HepG2 (cell line): ENCODE data around the gene PTPRCAP. TPM values are rescaled to one million over a fixed set of nuclear protein-coding genes. Genes with fewer than 3 reads are reported as not detected.
A peak's percentile ranks its signal among the peaks of the same experiment; 100 is the strongest.

Experiments
- ADNP ChIP-seq: sonication (generic); formaldehyde crosslinking; IDR thresholded peaks from 2 replicates; pipeline ENCODE4 v1.4.0; 2020; ENCODE audit warnings: missing genetic modification reagents
- ARNT ChIP-seq: fragments of 450-650 bp; IDR thresholded peaks from 2 replicates; pipeline ENCODE4 v1.6.1; 2017
- ATF1 ChIP-seq: IDR thresholded peaks from 2 replicates; pipeline ENCODE4 v1.6.1; 2016; ENCODE audit warnings: mild to moderate bottlenecking, control low read depth
- ATF7-NPFF ChIP-seq: sonication (generic); formaldehyde crosslinking; IDR thresholded peaks from 2 replicates; pipeline ENCODE4 v1.8.1; 2023; ENCODE audit warnings: mild to moderate bottlenecking, low read depth, missing genetic modification reagents, moderate library complexity
- CHD2 ChIP-seq: IDR thresholded peaks from 2 replicates; pipeline ENCODE4 v1.6.1; 2011; ENCODE audit warnings: low read depth, low read length, improper control_type of control experiment
- HNRNPLL ChIP-seq: fragments of 200-400 bp; formaldehyde crosslinking; IDR thresholded peaks from 2 replicates; pipeline ENCODE4 v1.6.1; 2017; ENCODE audit warnings: mild to moderate bottlenecking, low read depth, low read length; ENCODE audit not compliant: poor library complexity, severe bottlenecking
- KDM2A ChIP-seq: sonication (generic); formaldehyde crosslinking; IDR thresholded peaks from 2 replicates; pipeline ENCODE4 v1.4.0; 2020; ENCODE audit warnings: low read depth, missing genetic modification reagents, borderline replicate concordance
- MYC ChIP-seq: sonication (generic); formaldehyde crosslinking; IDR thresholded peaks from 2 replicates; pipeline ENCODE4 v1.9.0; 2021; ENCODE audit warnings: missing genetic modification reagents, borderline replicate concordance
- MYNN ChIP-seq: sonication (generic); formaldehyde crosslinking; IDR thresholded peaks from 2 replicates; pipeline ENCODE4 v1.4.0; 2020; ENCODE audit warnings: mild to moderate bottlenecking, low read depth, missing genetic modification reagents
- NKX3-1 ChIP-seq: sonication (generic); formaldehyde crosslinking; IDR thresholded peaks from 2 replicates; pipeline ENCODE4 v1.5.0; 2020; ENCODE audit warnings: missing genetic modification reagents
- RFXANK ChIP-seq: IDR thresholded peaks from 2 replicates; pipeline ENCODE4 v1.6.1; 2016
- TAF15 ChIP-seq: fragments of 200-400 bp; formaldehyde crosslinking; IDR thresholded peaks from one replicate; pipeline ENCODE4 v1.6.1; 2018; ENCODE audit warnings: mild to moderate bottlenecking, low read depth, low read length; ENCODE audit not compliant: poor library complexity, severe bottlenecking
- ZFP36L2 ChIP-seq: sonication (generic); formaldehyde crosslinking; IDR thresholded peaks from 2 replicates; pipeline ENCODE4 v1.4.0; 2020; ENCODE audit warnings: missing genetic modification reagents
- ZIK1 ChIP-seq: sonication (generic); formaldehyde crosslinking; IDR thresholded peaks from 2 replicates; pipeline ENCODE4 v1.5.0; 2020; ENCODE audit warnings: mild to moderate bottlenecking, low read depth, missing genetic modification reagents, borderline replicate concordance
- ZNF160 ChIP-seq: sonication (generic); formaldehyde crosslinking; IDR thresholded peaks from 2 replicates; pipeline ENCODE4 v1.8.0; 2022; ENCODE audit warnings: mild to moderate bottlenecking, inconsistent platforms, missing genetic modification reagents
- ZNF484 ChIP-seq: sonication (generic); formaldehyde crosslinking; IDR thresholded peaks from 2 replicates; pipeline ENCODE4 v1.5.1; 2020; ENCODE audit warnings: mild to moderate bottlenecking, low read depth, missing genetic modification reagents, borderline replicate concordance
- ZNF563 ChIP-seq: sonication (generic); formaldehyde crosslinking; IDR thresholded peaks from 2 replicates; pipeline ENCODE4 v1.8.0; 2022; ENCODE audit warnings: mild to moderate bottlenecking, moderate library complexity, missing genetic modification reagents
- ZNF766 ChIP-seq: sonication (generic); formaldehyde crosslinking; IDR thresholded peaks from 2 replicates; pipeline ENCODE4 v1.5.0; 2020; ENCODE audit warnings: missing genetic modification reagents, borderline replicate concordance
- ZNF777 ChIP-seq: sonication (generic); formaldehyde crosslinking; IDR thresholded peaks from 2 replicates; pipeline ENCODE4 v1.4.0; 2020; ENCODE audit warnings: missing genetic modification reagents
- polyA plus RNA-seq, 8 experiments: library from polyadenylated mRNA; depleted of rRNA in 3 of 8; stranded (reverse) in 7 of 8; unstranded in 1 of 8; fragments of >200 nt; fragmentation: Illumina TruSeq in 4 of 8; extraction: Trizol in 4 of 8; gene quantifications; 2 replicates each; pipeline versions ENCODE4 v1.2.1 to v1.2.3, GENCODE V29; 2011 to 2016; ENCODE audit warnings: low read depth in 4 of 8, missing spikeins in 1 of 8, mixed read lengths in 1 of 8; ENCODE audit not compliant: insufficient read depth in 1 of 8
- total RNA-seq, 5 experiments: library from RNA; depleted of rRNA; stranded (reverse); fragments of >200 nt; fragmentation: Illumina TruSeq; extraction: Trizol; gene quantifications; 2 replicates each; pipeline ENCODE4 v1.2.3, GENCODE V29; 2016; ENCODE audit warnings: low read depth in 1 of 5
- TF ChIP-seq, protein P1 (sequence below): sonication (generic); formaldehyde crosslinking; IDR thresholded peaks from 2 replicates; pipeline ENCODE4 v1.4.0; 2020; ENCODE audit warnings: missing genetic modification reagents
- TF ChIP-seq, protein P2 (sequence below): sonication (generic); formaldehyde crosslinking; IDR thresholded peaks from 2 replicates; pipeline ENCODE4 v1.4.0; 2020; ENCODE audit warnings: missing genetic modification reagents

Gene PTPRCAP
- total and polyA plus RNA-seq, 2 of the 13 experiments (the other 11 are each of a cell fraction or from before 2014, with no cell fraction given), result 0.60 to 0.70 TPM

DNA sequence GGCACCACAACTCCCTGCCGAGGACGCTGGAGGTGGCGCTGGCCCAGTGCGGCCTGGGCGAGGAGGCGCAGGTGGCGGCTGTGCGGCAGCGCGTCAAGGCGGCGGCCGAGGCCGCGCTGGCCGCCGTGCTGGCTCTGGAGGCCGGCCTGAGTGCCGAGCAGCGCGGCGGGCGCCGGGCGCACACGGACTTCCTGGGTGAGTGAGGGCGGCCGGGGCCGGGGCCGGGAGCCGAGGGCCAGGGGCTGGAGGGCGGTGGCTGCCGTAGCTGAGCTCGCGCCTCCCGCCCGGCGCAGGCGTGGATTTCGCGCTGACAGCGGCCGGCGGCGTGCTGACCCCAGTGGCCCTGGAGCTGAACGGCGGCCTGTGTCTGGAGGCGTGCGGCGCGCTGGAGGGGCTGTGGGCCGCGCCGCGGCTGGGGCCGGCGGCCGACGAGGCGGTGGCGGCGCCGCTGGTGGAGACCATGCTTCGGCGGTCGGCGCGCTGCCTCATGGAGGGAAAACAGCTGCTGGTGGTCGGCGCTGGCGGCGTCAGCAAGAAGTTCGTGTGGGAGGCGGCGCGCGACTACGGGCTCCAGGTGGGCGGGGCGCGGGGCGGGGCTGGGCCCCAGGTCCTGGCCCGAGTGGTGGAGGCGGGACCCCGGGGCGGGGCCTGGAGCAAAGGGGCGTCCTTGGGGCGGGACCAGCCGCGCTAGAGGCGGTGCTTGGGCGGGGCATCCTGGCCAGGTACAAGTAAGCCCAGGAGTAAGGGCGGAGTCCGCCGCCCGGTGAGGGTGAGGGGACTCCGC, 16.6 kb downstream of the PTPRCAP start (continued):
- TF ChIP-seq ZNF777 (CRISPR knock-in tag), result peak; percentile 52; the same call in 1 of the 2 replicates
- TF ChIP-seq ATF7-NPFF (CRISPR knock-in tag), result peak; percentile 38; the same call in 1 of the 2 replicates
- no peak for TF ChIP-seq CHD2
- no peak for TF ChIP-seq RFXANK (CRISPR knock-in tag)
- TF ChIP-seq, protein P1, sequence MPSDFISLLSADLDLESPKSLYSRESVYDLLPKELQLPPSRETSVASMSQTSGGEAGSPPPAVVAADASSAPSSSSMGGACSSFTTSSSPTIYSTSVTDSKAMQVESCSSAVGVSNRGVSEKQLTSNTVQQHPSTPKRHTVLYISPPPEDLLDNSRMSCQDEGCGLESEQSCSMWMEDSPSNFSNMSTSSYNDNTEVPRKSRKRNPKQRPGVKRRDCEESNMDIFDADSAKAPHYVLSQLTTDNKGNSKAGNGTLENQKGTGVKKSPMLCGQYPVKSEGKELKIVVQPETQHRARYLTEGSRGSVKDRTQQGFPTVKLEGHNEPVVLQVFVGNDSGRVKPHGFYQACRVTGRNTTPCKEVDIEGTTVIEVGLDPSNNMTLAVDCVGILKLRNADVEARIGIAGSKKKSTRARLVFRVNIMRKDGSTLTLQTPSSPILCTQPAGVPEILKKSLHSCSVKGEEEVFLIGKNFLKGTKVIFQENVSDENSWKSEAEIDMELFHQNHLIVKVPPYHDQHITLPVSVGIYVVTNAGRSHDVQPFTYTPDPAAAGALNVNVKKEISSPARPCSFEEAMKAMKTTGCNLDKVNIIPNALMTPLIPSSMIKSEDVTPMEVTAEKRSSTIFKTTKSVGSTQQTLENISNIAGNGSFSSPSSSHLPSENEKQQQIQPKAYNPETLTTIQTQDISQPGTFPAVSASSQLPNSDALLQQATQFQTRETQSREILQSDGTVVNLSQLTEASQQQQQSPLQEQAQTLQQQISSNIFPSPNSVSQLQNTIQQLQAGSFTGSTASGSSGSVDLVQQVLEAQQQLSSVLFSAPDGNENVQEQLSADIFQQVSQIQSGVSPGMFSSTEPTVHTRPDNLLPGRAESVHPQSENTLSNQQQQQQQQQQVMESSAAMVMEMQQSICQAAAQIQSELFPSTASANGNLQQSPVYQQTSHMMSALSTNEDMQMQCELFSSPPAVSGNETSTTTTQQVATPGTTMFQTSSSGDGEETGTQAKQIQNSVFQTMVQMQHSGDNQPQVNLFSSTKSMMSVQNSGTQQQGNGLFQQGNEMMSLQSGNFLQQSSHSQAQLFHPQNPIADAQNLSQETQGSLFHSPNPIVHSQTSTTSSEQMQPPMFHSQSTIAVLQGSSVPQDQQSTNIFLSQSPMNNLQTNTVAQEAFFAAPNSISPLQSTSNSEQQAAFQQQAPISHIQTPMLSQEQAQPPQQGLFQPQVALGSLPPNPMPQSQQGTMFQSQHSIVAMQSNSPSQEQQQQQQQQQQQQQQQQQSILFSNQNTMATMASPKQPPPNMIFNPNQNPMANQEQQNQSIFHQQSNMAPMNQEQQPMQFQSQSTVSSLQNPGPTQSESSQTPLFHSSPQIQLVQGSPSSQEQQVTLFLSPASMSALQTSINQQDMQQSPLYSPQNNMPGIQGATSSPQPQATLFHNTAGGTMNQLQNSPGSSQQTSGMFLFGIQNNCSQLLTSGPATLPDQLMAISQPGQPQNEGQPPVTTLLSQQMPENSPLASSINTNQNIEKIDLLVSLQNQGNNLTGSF (CRISPR knock-in tag), result 0 out of 2 replicates have a peak, but pooled peaks have one; percentile 11
- TF ChIP-seq NKX3-1 (CRISPR knock-in tag), result no peak
- TF ChIP-seq, protein P2, sequence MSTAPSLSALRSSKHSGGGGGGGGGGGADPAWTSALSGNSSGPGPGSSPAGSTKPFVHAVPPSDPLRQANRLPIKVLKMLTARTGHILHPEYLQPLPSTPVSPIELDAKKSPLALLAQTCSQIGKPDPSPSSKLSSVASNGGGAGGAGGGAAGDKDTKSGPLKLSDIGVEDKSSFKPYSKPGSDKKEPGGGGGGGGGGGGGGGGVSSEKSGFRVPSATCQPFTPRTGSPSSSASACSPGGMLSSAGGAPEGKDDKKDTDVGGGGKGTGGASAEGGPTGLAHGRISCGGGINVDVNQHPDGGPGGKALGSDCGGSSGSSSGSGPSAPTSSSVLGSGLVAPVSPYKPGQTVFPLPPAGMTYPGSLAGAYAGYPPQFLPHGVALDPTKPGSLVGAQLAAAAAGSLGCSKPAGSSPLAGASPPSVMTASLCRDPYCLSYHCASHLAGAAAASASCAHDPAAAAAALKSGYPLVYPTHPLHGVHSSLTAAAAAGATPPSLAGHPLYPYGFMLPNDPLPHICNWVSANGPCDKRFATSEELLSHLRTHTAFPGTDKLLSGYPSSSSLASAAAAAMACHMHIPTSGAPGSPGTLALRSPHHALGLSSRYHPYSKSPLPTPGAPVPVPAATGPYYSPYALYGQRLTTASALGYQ (CRISPR knock-in tag), result no peak
- no peak for TF ChIP-seq ZNF484
- no peak for TF ChIP-seq ADNP
- TF ChIP-seq ZFP36L2 (CRISPR knock-in tag), result no peak
- peak; percentile 88 for TF ChIP-seq HNRNPLL
- 0 out of 2 replicates have a peak, but pooled peaks have one; percentile 29 for TF ChIP-seq MYC (CRISPR knock-in tag)
- peak; percentile 55 for TF ChIP-seq ZNF563
- 0 out of 2 replicates have a peak, but pooled peaks have one; percentile 61 for TF ChIP-seq ZIK1 (CRISPR knock-in tag)
- TF ChIP-seq TAF15, result no peak
- peak; percentile 49; the same call in 1 of the 2 replicates for TF ChIP-seq ZNF766
- no peak for TF ChIP-seq KDM2A (CRISPR knock-in tag)
- no peak for TF ChIP-seq MYNN (CRISPR knock-in tag)
- no peak for TF ChIP-seq ATF1 (CRISPR knock-in tag)
- no peak for TF ChIP-seq ARNT
- 0 out of 2 replicates have a peak, but pooled peaks have one; percentile 21 for TF ChIP-seq ZNF160 (CRISPR knock-in tag)
